SK-N-SH (cell line): Measurements from ENCODE around the gene UGT1A10.

Experiments used
- ELF1 ChIP-seq: IDR thresholded peaks from 2 replicates; pipeline ENCODE4 v1.4.0; 2012
- EZH2phosphoT487 ChIP-seq: fragments of 200-600 bp; sonication (generic); IDR thresholded peaks from 2 replicates; pipeline ENCODE4 v1.6.1; 2017; ENCODE audit warnings: low read depth, mixed run types, mild to moderate bottlenecking, antibody characterized with exemption, moderate library complexity, borderline replicate concordance
- FOXM1 ChIP-seq: IDR thresholded peaks from 2 replicates; pipeline ENCODE4 v1.4.0; 2012; ENCODE audit warnings: low read depth, mild to moderate bottlenecking
- POLR2AphosphoS5 ChIP-seq: IDR thresholded peaks from 2 replicates; pipeline ENCODE4 v1.6.1; 2012; ENCODE audit warnings: low read depth, low read length
- RAD21 ChIP-seq: IDR thresholded peaks from 2 replicates; pipeline ENCODE4 v1.6.1; 2012; ENCODE audit warnings: mild to moderate bottlenecking, low read length
- RFX5 ChIP-seq: IDR thresholded peaks from 2 replicates; pipeline ENCODE4 v1.6.1; 2012; ENCODE audit warnings: mild to moderate bottlenecking, improper control_type of control experiment, low read length
- SMC3 ChIP-seq: IDR thresholded peaks from 2 replicates; pipeline ENCODE4 v1.6.1; 2012; ENCODE audit warnings: low read depth, low read length, improper control_type of control experiment
- TF ChIP-seq, protein P1 (sequence below): fragments of 150-350 bp; IDR thresholded peaks from 2 replicates; pipeline ENCODE4 v1.6.1; 2017; ENCODE audit warnings: antibody characterized with exemption, low read length, low read depth, borderline replicate concordance
- TF ChIP-seq, protein P2 (sequence below): fragments of 200-600 bp; sonication (generic); IDR thresholded peaks from 2 replicates; pipeline ENCODE4 v1.6.1; 2017; ENCODE audit warnings: antibody characterized with exemption, mild to moderate bottlenecking, moderate library complexity
- TF ChIP-seq, protein P3 (sequence below): IDR thresholded peaks from 2 replicates; pipeline ENCODE4 v1.6.1; 2012; ENCODE audit warnings: mild to moderate bottlenecking, low read depth, low read length, moderate library complexity
- TF ChIP-seq, protein P4 (sequence below): IDR thresholded peaks from 2 replicates; pipeline ENCODE4 v1.4.0; 2012; ENCODE audit warnings: low read depth
- TF ChIP-seq, protein P5 (sequence below): fragments of 150-350 bp; IDR thresholded peaks from 2 replicates; pipeline ENCODE4 v1.6.1; 2016; ENCODE audit warnings: mild to moderate bottlenecking, low read depth, low read length
- TF ChIP-seq, protein P6 (sequence below): IDR thresholded peaks from 2 replicates; pipeline ENCODE4; 2012

DNA sequence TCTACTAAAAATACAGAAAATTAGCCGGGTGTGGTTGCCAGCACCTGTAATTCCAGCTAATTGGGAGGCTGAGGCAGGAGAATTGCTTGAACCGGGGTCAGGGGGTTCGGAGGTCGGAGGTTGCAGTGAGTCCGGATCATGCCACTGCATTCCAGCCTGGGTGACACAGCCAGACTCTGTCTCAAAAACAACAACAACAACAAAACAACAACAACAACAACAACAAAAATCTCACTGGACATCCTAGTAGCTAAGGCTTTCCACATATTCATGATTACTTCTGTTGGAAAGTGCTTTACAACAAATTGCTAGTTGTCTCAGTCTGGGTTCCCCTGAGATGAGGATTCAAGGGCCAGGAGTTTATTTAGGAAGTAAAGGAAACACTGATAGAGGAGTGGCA, 137.6 kb downstream of the UGT1A10 start:
- TF ChIP-seq SMC3: no peak
- TF ChIP-seq FOXM1: no peak
- TF ChIP-seq, protein P1, sequence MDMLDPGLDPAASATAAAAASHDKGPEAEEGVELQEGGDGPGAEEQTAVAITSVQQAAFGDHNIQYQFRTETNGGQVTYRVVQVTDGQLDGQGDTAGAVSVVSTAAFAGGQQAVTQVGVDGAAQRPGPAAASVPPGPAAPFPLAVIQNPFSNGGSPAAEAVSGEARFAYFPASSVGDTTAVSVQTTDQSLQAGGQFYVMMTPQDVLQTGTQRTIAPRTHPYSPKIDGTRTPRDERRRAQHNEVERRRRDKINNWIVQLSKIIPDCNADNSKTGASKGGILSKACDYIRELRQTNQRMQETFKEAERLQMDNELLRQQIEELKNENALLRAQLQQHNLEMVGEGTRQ: no peak
- TF ChIP-seq, protein P2, sequence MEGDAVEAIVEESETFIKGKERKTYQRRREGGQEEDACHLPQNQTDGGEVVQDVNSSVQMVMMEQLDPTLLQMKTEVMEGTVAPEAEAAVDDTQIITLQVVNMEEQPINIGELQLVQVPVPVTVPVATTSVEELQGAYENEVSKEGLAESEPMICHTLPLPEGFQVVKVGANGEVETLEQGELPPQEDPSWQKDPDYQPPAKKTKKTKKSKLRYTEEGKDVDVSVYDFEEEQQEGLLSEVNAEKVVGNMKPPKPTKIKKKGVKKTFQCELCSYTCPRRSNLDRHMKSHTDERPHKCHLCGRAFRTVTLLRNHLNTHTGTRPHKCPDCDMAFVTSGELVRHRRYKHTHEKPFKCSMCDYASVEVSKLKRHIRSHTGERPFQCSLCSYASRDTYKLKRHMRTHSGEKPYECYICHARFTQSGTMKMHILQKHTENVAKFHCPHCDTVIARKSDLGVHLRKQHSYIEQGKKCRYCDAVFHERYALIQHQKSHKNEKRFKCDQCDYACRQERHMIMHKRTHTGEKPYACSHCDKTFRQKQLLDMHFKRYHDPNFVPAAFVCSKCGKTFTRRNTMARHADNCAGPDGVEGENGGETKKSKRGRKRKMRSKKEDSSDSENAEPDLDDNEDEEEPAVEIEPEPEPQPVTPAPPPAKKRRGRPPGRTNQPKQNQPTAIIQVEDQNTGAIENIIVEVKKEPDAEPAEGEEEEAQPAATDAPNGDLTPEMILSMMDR: no peak
- TF ChIP-seq, protein P3, sequence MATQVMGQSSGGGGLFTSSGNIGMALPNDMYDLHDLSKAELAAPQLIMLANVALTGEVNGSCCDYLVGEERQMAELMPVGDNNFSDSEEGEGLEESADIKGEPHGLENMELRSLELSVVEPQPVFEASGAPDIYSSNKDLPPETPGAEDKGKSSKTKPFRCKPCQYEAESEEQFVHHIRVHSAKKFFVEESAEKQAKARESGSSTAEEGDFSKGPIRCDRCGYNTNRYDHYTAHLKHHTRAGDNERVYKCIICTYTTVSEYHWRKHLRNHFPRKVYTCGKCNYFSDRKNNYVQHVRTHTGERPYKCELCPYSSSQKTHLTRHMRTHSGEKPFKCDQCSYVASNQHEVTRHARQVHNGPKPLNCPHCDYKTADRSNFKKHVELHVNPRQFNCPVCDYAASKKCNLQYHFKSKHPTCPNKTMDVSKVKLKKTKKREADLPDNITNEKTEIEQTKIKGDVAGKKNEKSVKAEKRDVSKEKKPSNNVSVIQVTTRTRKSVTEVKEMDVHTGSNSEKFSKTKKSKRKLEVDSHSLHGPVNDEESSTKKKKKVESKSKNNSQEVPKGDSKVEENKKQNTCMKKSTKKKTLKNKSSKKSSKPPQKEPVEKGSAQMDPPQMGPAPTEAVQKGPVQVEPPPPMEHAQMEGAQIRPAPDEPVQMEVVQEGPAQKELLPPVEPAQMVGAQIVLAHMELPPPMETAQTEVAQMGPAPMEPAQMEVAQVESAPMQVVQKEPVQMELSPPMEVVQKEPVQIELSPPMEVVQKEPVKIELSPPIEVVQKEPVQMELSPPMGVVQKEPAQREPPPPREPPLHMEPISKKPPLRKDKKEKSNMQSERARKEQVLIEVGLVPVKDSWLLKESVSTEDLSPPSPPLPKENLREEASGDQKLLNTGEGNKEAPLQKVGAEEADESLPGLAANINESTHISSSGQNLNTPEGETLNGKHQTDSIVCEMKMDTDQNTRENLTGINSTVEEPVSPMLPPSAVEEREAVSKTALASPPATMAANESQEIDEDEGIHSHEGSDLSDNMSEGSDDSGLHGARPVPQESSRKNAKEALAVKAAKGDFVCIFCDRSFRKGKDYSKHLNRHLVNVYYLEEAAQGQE: no peak
- TF ChIP-seq, protein P4, sequence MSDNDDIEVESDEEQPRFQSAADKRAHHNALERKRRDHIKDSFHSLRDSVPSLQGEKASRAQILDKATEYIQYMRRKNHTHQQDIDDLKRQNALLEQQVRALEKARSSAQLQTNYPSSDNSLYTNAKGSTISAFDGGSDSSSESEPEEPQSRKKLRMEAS: no peak
- TF ChIP-seq, protein P5, sequence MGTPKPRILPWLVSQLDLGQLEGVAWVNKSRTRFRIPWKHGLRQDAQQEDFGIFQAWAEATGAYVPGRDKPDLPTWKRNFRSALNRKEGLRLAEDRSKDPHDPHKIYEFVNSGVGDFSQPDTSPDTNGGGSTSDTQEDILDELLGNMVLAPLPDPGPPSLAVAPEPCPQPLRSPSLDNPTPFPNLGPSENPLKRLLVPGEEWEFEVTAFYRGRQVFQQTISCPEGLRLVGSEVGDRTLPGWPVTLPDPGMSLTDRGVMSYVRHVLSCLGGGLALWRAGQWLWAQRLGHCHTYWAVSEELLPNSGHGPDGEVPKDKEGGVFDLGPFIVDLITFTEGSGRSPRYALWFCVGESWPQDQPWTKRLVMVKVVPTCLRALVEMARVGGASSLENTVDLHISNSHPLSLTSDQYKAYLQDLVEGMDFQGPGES: no peak
- TF ChIP-seq RFX5: no peak
- TF ChIP-seq ELF1: no peak
- TF ChIP-seq POLR2AphosphoS5: no peak
- no peak for TF ChIP-seq EZH2phosphoT487
- TF ChIP-seq, protein P6, sequence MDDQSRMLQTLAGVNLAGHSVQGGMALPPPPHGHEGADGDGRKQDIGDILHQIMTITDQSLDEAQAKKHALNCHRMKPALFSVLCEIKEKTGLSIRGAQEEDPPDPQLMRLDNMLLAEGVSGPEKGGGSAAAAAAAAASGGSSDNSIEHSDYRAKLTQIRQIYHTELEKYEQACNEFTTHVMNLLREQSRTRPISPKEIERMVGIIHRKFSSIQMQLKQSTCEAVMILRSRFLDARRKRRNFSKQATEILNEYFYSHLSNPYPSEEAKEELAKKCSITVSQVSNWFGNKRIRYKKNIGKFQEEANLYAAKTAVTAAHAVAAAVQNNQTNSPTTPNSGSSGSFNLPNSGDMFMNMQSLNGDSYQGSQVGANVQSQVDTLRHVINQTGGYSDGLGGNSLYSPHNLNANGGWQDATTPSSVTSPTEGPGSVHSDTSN: no peak
- TF ChIP-seq RAD21: no peak
